Measurements from ENCODE around the gene OR4D5.

DNA sequence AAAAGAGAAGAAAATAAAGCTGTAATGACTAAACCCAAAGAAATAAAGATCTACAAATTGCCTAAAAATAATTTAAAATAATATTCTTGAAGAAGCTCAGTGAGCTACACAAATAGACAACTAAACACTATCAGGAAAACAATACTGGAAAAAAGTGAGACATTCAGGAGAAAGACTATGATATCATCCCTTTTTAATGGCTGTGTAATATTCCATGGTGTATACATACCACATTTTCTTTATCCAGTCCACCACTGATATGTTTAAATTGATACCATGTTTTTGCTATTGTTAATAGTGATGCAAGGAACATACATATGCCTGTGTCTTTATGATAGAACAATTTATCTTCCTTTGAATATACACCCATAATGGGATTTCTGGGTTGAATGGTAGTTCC, 17.3 kb downstream of the OR4D5 start:
- no peak for TF ChIP-seq POLR2AphosphoS5 (IDR thresholded peaks at IDR 0.05; ENCODE audit: low read depth, low read length)
- no peak for TF ChIP-seq POLR2A (IDR thresholded peaks at IDR 0.05; ENCODE audit: low read depth, low read length)
- no peak for TF ChIP-seq TAF1 (IDR thresholded peaks at IDR 0.05; ENCODE audit: borderline replicate concordance, low read depth, low read length)

Data from GM12892 (cell line).